WERI-Rb-1 (cell line): ENCODE results near the gene ARHGEF10L.

Experiments used
- DNase-seq: peaks from one replicate; pipeline ENCODE4 v3.0.0-alpha.2; 2020
- H3K27ac ChIP-seq: fragments of 250-450 bp; sonication (Bioruptor Pico); 2 replicates; pipeline ENCODE4 v1.5.1; 2020; ENCODE audit warnings: mild to moderate bottlenecking, moderate library complexity
- H3K27me3 ChIP-seq: fragments of 250-450 bp; sonication (Bioruptor Pico); 2 replicates; pipeline ENCODE4 v1.5.1; 2021; ENCODE audit warnings: mild to moderate bottlenecking, low read depth, moderate library complexity; ENCODE audit not compliant: insufficient read depth, severe bottlenecking
- H3K36me3 ChIP-seq: fragments of 250-450 bp; sonication (Bioruptor Pico); 2 replicates; pipeline ENCODE4 v1.5.1; 2020; ENCODE audit warnings: mild to moderate bottlenecking, moderate library complexity
- H3K4me3 ChIP-seq: 2 replicates; pipeline ENCODE4 v1.5.1; 2011; ENCODE audit warnings: low read depth, mild to moderate bottlenecking, control low read depth, low read length
- H3K9me3 ChIP-seq: fragments of 250-450 bp; sonication (Bioruptor Pico); 2 replicates; pipeline ENCODE4 v1.5.1; 2021; ENCODE audit warnings: mild to moderate bottlenecking, moderate library complexity; ENCODE audit not compliant: severe bottlenecking
- CTCF ChIP-seq: IDR thresholded peaks from 2 replicates; pipeline ENCODE4 v1.5.1; 2011; ENCODE audit warnings: low read depth, mild to moderate bottlenecking, control low read depth, inconsistent platforms, low read length

Gene ARHGEF10L

GRCh38 chr1:17676387-17677060 lies 137.0 kb downstream of the ARHGEF10L start:
- Histone ChIP-seq H3K27ac (no peak overlapping the region), H3K9me3 (no peaks in the 10 kb centered on the region), H3K36me3 (no peaks in the 10 kb centered on the region), H3K4me3 (no peak overlapping the region), H3K27me3 (no peaks in the 10 kb centered on the region)
- DNase-seq = no peak
- TF ChIP-seq CTCF = no peak

GRCh38 chr1:17678011-17678410 lies 138.5 kb downstream of the ARHGEF10L start:
- Histone ChIP-seq H3K27ac (no peak overlapping the region), H3K36me3 (no peaks in the 10 kb centered on the region), H3K4me3 (no peak overlapping the region), H3K9me3 (no peaks in the 10 kb centered on the region), H3K27me3 (no peaks in the 10 kb centered on the region)
- no peak for DNase-seq
- no peak for TF ChIP-seq CTCF

GRCh38 chr1:17679856-17680255 lies 140.4 kb downstream of the ARHGEF10L start:
- no peaks in the 10 kb centered on the region for H3K9me3 ChIP-seq
- no peak overlapping the region for H3K4me3 ChIP-seq
- no peak for TF ChIP-seq CTCF
- DNase-seq = no peak
- H3K36me3 ChIP-seq = no peaks in the 10 kb centered on the region
- no peaks in the 10 kb centered on the region for H3K27me3 ChIP-seq
- no peak overlapping the region for H3K27ac ChIP-seq

GRCh38 chr1:17680308-17680707 lies 140.8 kb downstream of the ARHGEF10L start:
- no peak overlapping the region for H3K27ac ChIP-seq
- H3K36me3 ChIP-seq = no peaks in the 10 kb centered on the region
- H3K27me3 ChIP-seq = no peaks in the 10 kb centered on the region
- DNase-seq = no peak
- H3K4me3 ChIP-seq = no peak overlapping the region
- no peaks in the 10 kb centered on the region for H3K9me3 ChIP-seq
- TF ChIP-seq CTCF = no peak

- Histone ChIP-seq H3K27ac (no peak overlapping the region), H3K27me3 (no peaks in the 10 kb centered on the region), H3K9me3 (no peaks in the 10 kb centered on the region), H3K36me3 (0 out of 2 replicates have a peak, but pooled peaks cover under 1% of the 10 kb centered on the region), H3K4me3 (no peak overlapping the region)
- no peak for TF ChIP-seq CTCF
- DNase-seq = no peak
These were observed 142.9 kb downstream of the ARHGEF10L start for GRCh38 chr1:17682400-17682799.

- no peak for TF ChIP-seq CTCF
- Histone ChIP-seq H3K9me3 (no peaks in the 10 kb centered on the region), H3K27ac (no peak overlapping the region), H3K36me3 (peaks cover 5% of the 10 kb centered on the region; the same call in 1 of the 2 replicates), H3K4me3 (no peak overlapping the region), H3K27me3 (no peaks in the 10 kb centered on the region)
- no peak for DNase-seq
These were observed 144.1 kb downstream of the ARHGEF10L start for GRCh38 chr1:17683598-17683997.
